IMR-90 (cell line): ENCODE measurements around the gene SCYGR6. TPM values are rescaled to one million over a fixed set of nuclear protein-coding genes. Genes with fewer than 3 reads are reported as not detected.

Source experiments
- ATAC-seq: fragments of 200-7000 bp; cut with Tn5 transposase; 2 replicates; pipeline ENCODE4 v1.9.1; 2020; ENCODE audit warnings: low read depth, mild to moderate bottlenecking, moderate library complexity
- BruUV-seq: library from RNA; stranded (reverse); fragments of 400-500 nt; replicated peaks from 2 replicates; lab custom pipeline; 2021; lab: Mats Ljungman, UMichigan
- CTCF ChIA-PET: fragments of 300-600 bp; formaldehyde crosslinking; extraction: SDS; loops from one replicate; lab custom pipeline; 2021; ENCODE audit warnings: antibody characterized with exemption; lab: Yijun Ruan, JAX
- POLR2A ChIA-PET: fragments of 300-600 bp; sonication (Branson Sonifier 250); formaldehyde crosslinking; loops from one replicate; lab custom pipeline; 2022; ENCODE audit warnings: antibody characterized with exemption; ENCODE audit not compliant: unreplicated experiment; lab: Charles Lee
- DNase-seq: peaks from one replicate; pipeline ENCODE4 v3.0.0; 2013
- H2AFZ ChIP-seq: replicated peaks from 2 replicates; pipeline ENCODE3; 2013; ENCODE audit warnings: low read length, mild to moderate bottlenecking; ENCODE audit not compliant: poor library complexity
- H2AK5ac ChIP-seq: 2 replicates; pipeline ENCODE4 v1.6.1; 2013; ENCODE audit warnings: low read depth, low read length, inconsistent platforms
- H2AK9ac ChIP-seq: replicated peaks from 2 replicates; pipeline ENCODE3; 2013; ENCODE audit warnings: mild to moderate bottlenecking, low read depth, low read length, moderate library complexity; ENCODE audit not compliant: poor library complexity
- H2BK120ac ChIP-seq: 2 replicates; pipeline ENCODE4 v1.6.1; 2013; ENCODE audit warnings: low read depth, low read length, inconsistent platforms
- H2BK15ac ChIP-seq: 3 replicates; pipeline ENCODE4 v1.6.1; 2013; ENCODE audit warnings: low read depth, low read length, inconsistent platforms
- H2BK20ac ChIP-seq: 2 replicates; pipeline ENCODE4 v1.6.1; 2013; ENCODE audit warnings: low read depth, mild to moderate bottlenecking, inconsistent platforms, low read length, moderate library complexity
- H2BK5ac ChIP-seq: 2 replicates; pipeline ENCODE4 v1.6.1; 2013; ENCODE audit warnings: mild to moderate bottlenecking, low read depth, low read length, inconsistent platforms; ENCODE audit not compliant: poor library complexity, severe bottlenecking
- H3K14ac ChIP-seq: replicated peaks from 2 replicates; pipeline ENCODE4 v1.6.1; 2013; ENCODE audit warnings: low read depth, low read length, inconsistent platforms
- H3K18ac ChIP-seq: 2 replicates; pipeline ENCODE4 v1.6.1; 2013; ENCODE audit warnings: low read depth, low read length, control low read depth
- H3K23ac ChIP-seq: 2 replicates; pipeline ENCODE4 v1.6.1; 2013; ENCODE audit warnings: low read depth, low read length, inconsistent platforms
- H3K27ac ChIP-seq: 2 replicates; pipeline ENCODE4 v1.5.1; 2013; ENCODE audit warnings: mild to moderate bottlenecking, control low read depth, low read length; ENCODE audit not compliant: insufficient read depth
- H3K27me3 ChIP-seq: 2 replicates; pipeline ENCODE4 v1.6.1; 2013; ENCODE audit warnings: low read length; ENCODE audit not compliant: control insufficient read depth, insufficient read depth
- H3K36me3 ChIP-seq: 2 replicates; pipeline ENCODE4 v1.6.1; 2013; ENCODE audit warnings: low read length, mixed read lengths; ENCODE audit not compliant: control insufficient read depth, insufficient read depth
- H3K4ac ChIP-seq: 2 replicates; pipeline ENCODE4 v1.6.1; 2013; ENCODE audit warnings: low read depth, low read length, inconsistent platforms
- H3K4me1 ChIP-seq: 2 replicates; pipeline ENCODE4 v1.6.1; 2013; ENCODE audit warnings: low read length, mixed read lengths; ENCODE audit not compliant: control insufficient read depth, insufficient read depth
- H3K4me2 ChIP-seq: 2 replicates; pipeline ENCODE4 v1.6.1; 2013; ENCODE audit warnings: low read depth, mild to moderate bottlenecking, control low read depth, low read length, moderate library complexity
- H3K4me3 ChIP-seq: 2 replicates; pipeline ENCODE4 v1.5.1; 2013; ENCODE audit warnings: low read depth, mild to moderate bottlenecking, control low read depth, low read length, moderate library complexity; ENCODE audit not compliant: insufficient read depth
- H3K56ac ChIP-seq: 2 replicates; pipeline ENCODE4 v1.6.1; 2013; ENCODE audit warnings: low read length, inconsistent platforms; ENCODE audit not compliant: insufficient read depth; ENCODE audit errors: extremely low read depth
- H3K79me1 ChIP-seq, 2 experiments: 2 replicates each; pipeline ENCODE4 v1.6.1; 2013; ENCODE audit warnings: low read length in 2 of 2, inconsistent platforms in 1 of 2, low read depth in 1 of 2
- H3K9ac ChIP-seq: 2 replicates; pipeline ENCODE4 v1.6.1; 2013; ENCODE audit warnings: low read depth, low read length, control low read depth
- H3K9me1 ChIP-seq: 2 replicates; pipeline ENCODE4 v1.6.1; 2013; ENCODE audit warnings: low read length, inconsistent platforms; ENCODE audit not compliant: insufficient read depth
- H3K9me3 ChIP-seq: 2 replicates; pipeline ENCODE4 v1.6.1; 2013; ENCODE audit warnings: low read length; ENCODE audit not compliant: control insufficient read depth, insufficient read depth
- H4K20me1 ChIP-seq: 2 replicates; pipeline ENCODE4 v1.6.1; 2013; ENCODE audit warnings: low read length, inconsistent platforms; ENCODE audit not compliant: insufficient read depth
- H4K5ac ChIP-seq: 2 replicates; pipeline ENCODE4 v1.6.1; 2013; ENCODE audit warnings: mild to moderate bottlenecking, low read depth, low read length, control low read depth
- H4K8ac ChIP-seq, 2 experiments: 2 replicates each; pipeline ENCODE4 v1.6.1; 2013; ENCODE audit warnings: low read depth in 2 of 2, low read length in 2 of 2, control low read depth in 1 of 2, inconsistent platforms in 1 of 2
- H4K91ac ChIP-seq: 2 replicates; pipeline ENCODE4 v1.6.1; 2013; ENCODE audit warnings: low read depth, low read length, inconsistent platforms; ENCODE audit not compliant: insufficient read depth
- BHLHE40 ChIP-seq: fragments of 150-350 bp; IDR thresholded peaks from 2 replicates; pipeline ENCODE4 v1.6.1; 2016; ENCODE audit warnings: mild to moderate bottlenecking, low read depth, low read length
- CHD1 ChIP-seq: IDR thresholded peaks from 2 replicates; pipeline ENCODE4 v1.6.1; 2012; ENCODE audit warnings: low read depth, low read length, improper control_type of control experiment
- CTCF ChIP-seq: conservative IDR thresholded peaks from 2 replicates; pipeline ENCODE4 v1.5.1; 2012; ENCODE audit warnings: mild to moderate bottlenecking, low read depth, low read length, improper control_type of control experiment
- ELK1 ChIP-seq: fragments of 150-350 bp; IDR thresholded peaks from 2 replicates; pipeline ENCODE4 v1.6.1; 2016; ENCODE audit warnings: low read depth, mild to moderate bottlenecking, low read length, moderate library complexity, borderline replicate concordance
- FOS ChIP-seq: fragments of 150-350 bp; IDR thresholded peaks from 2 replicates; pipeline ENCODE4 v1.6.1; 2016; ENCODE audit warnings: low read depth, low read length
- MAFK ChIP-seq: IDR thresholded peaks from 2 replicates; pipeline ENCODE4 v1.6.1; 2012; ENCODE audit warnings: low read depth, low read length, improper control_type of control experiment
- MXI1 ChIP-seq: IDR thresholded peaks from 2 replicates; pipeline ENCODE4 v1.6.1; 2012; ENCODE audit warnings: low read depth, mild to moderate bottlenecking, low read length, moderate library complexity, borderline replicate concordance
- RAD21 ChIP-seq: IDR thresholded peaks from 2 replicates; pipeline ENCODE4 v1.6.1; 2012; ENCODE audit warnings: low read length, improper control_type of control experiment
- RCOR1 ChIP-seq: IDR thresholded peaks from 2 replicates; pipeline ENCODE4 v1.6.1; 2012; ENCODE audit warnings: mild to moderate bottlenecking, low read length, improper control_type of control experiment; ENCODE audit not compliant: insufficient replicate concordance
- RFX5 ChIP-seq: IDR thresholded peaks from 2 replicates; pipeline ENCODE4 v1.8.0; 2012; ENCODE audit warnings: low read depth, mild to moderate bottlenecking, low read length, moderate library complexity
- SMC3 ChIP-seq: fragments of 150-350 bp; IDR thresholded peaks from 2 replicates; pipeline ENCODE4 v1.6.1; 2016; ENCODE audit warnings: low read depth, mild to moderate bottlenecking, antibody characterized with exemption, low read length, moderate library complexity
- USF2 ChIP-seq: fragments of 150-350 bp; IDR thresholded peaks from 2 replicates; pipeline ENCODE4 v1.6.1; 2017; ENCODE audit warnings: mild to moderate bottlenecking, antibody characterized with exemption, low read length, low read depth
- WGBS, 2 experiments: methylation state at CpG; one replicate each; pipeline versions ENCODE4 v1.1.5 to v1.1.7; 2013; ENCODE audit warnings: missing lambda C conversion rate in 2 of 2; ENCODE audit not compliant: insufficient read length in 1 of 2; ENCODE audit errors: extremely low coverage in 2 of 2; 5-methylcytosine and 5-hydroxymethylcytosine counted together
- dilution Hi-C: fragments of 300-500 bp; cut with HindIII; formaldehyde crosslinking; loops from one replicate; pipeline ENCODE4 v1.14.3; 2018; ENCODE audit warnings: low sequenced_read_pairs; ENCODE audit not compliant: unreplicated experiment
- in situ Hi-C: fragments of 300-500 bp; cut with MboI; formaldehyde crosslinking; loops from 3 replicates; pipeline ENCODE4 v1.14.3; 2019; ENCODE audit warnings: low sequenced_read_pairs, inconsistent platforms, mixed read lengths
- intact Hi-C: fragments of 100-400 bp; cut with micrococcal nuclease; formaldehyde crosslinking; loops from 2 replicates; pipeline ENCODE4 v1.10.0; 2022
- polyA plus RNA-seq, 3 experiments: library from polyadenylated mRNA; depleted of rRNA; stranded (reverse); fragments of >200 nt; gene quantifications; 2 replicates each; pipeline ENCODE4 v1.2.3, GENCODE V29; 2012; ENCODE audit warnings: low replicate concordance in 1 of 3
- total RNA-seq: library from RNA; depleted of rRNA; stranded (reverse); fragments of >200 nt; gene quantifications from 2 replicates; pipeline ENCODE4 v1.2.3, GENCODE V29; 2012

SCYGR6 gene
- total and polyA plus RNA-seq, 2 of the 4 experiments (the other 2 are of a cell fraction), result not detected

- Histone ChIP-seq H2BK120ac (no peak within 1 kb of the TSS), H2BK20ac (no peak within 1 kb of the TSS), H2BK5ac (no peak within 1 kb of the TSS), H3K56ac (no peak within 1 kb of the TSS), H3K4me1 (no peaks in the 10 kb centered on the region), H3K27ac (no peak within 1 kb of the TSS), H4K91ac (no peak within 1 kb of the TSS), H2BK15ac (no peak within 1 kb of the TSS), H4K8ac (no peak within 1 kb of the TSS), H3K23ac (no peak within 1 kb of the TSS), H3K9ac (no peak within 1 kb of the TSS), H2AFZ (no peak within 1 kb of the TSS), H3K79me1 (no peaks in the 10 kb centered on the region), H3K9me1 (no peaks in the 10 kb centered on the region), H3K14ac (no peak within 1 kb of the TSS), H2AK5ac (no peak within 1 kb of the TSS), H3K4me3 (no peak within 1 kb of the TSS), H3K27me3 (no peaks in the 10 kb centered on the region), H4K5ac (no peak within 1 kb of the TSS), H2AK9ac (no peak within 1 kb of the TSS), H3K4ac (no peak within 1 kb of the TSS), H3K36me3 (no peaks in the 10 kb centered on the region), H3K18ac (no peak within 1 kb of the TSS), H3K4me2 (no peak within 1 kb of the TSS), H4K20me1 (no peaks in the 10 kb centered on the region), H3K9me3 (no peaks in the 10 kb centered on the region)
- intact Hi-C loops (no loop called here), in situ Hi-C loops (no loop called here), dilution Hi-C loops (no loop called here)
- no CpG with 5 or more reads among the region's 9 CpGs for WGBS, 2 experiments
- no peak for ATAC-seq
- no peak for DNase-seq
- BruUV-seq, result no TSS peak
- POLR2A ChIA-PET, result no interaction called here
- CTCF ChIA-PET, result no interaction called here
- no peak for TF ChIP-seq CTCF
- no peak for TF ChIP-seq MAFK
- TF ChIP-seq BHLHE40, result no peak
- TF ChIP-seq MXI1, result no peak
- TF ChIP-seq FOS, result no peak
- TF ChIP-seq SMC3, result no peak
- no peak for TF ChIP-seq RCOR1
- TF ChIP-seq CHD1, result no peak
- no peak for TF ChIP-seq RAD21
- no peak for TF ChIP-seq ELK1
- no peak for TF ChIP-seq USF2
- TF ChIP-seq RFX5, result no peak
Measured at GRCh38 chr2:227745594-227745993, 21.0 kb upstream of the SCYGR6 start, which contains the start of gene SCYGR8. Gene SCYGR8 (plus strand): TSS chr2:227745894. CDS start chr2:227745894, 0 bp downstream.
